D721Med (cell line): Measurements from ENCODE around the gene DOCK1.

Experiments
- DNase-seq: peaks from one replicate; pipeline ENCODE4 v3.0.0; 2011; ENCODE audit warnings: low spot score; ENCODE audit not compliant: insufficient read length
- FAIRE-seq: peaks from 2 replicates; lab custom pipeline; 2011; peaks lifted over from hg19 to GRCh38; lab: Jason Lieb, UNC
- CTCF ChIP-seq: IDR thresholded peaks from 2 replicates; pipeline ENCODE4 v1.5.1; 2012; ENCODE audit warnings: mild to moderate bottlenecking, control low read depth; ENCODE audit not compliant: insufficient read depth; ENCODE audit errors: missing control alignments

DOCK1 gene

GRCh38 chr10:127314797-127315196, 409.6 kb downstream of the DOCK1 start:
- DNase-seq: no peak
- FAIRE-seq: no peak

GRCh38 chr10:127315888-127316287, 410.7 kb downstream of the DOCK1 start:
- no peak for TF ChIP-seq CTCF
- FAIRE-seq (no peak), DNase-seq (no peak)

More at GRCh38 chr10:127314797-127315196, 409.6 kb downstream of the DOCK1 start:
- no peak for TF ChIP-seq CTCF

- DNase-seq: no peak
- FAIRE-seq: no peak
- no peak for TF ChIP-seq CTCF
Observed at GRCh38 chr10:127318396-127318795, 413.2 kb downstream of the DOCK1 start.

DNA sequence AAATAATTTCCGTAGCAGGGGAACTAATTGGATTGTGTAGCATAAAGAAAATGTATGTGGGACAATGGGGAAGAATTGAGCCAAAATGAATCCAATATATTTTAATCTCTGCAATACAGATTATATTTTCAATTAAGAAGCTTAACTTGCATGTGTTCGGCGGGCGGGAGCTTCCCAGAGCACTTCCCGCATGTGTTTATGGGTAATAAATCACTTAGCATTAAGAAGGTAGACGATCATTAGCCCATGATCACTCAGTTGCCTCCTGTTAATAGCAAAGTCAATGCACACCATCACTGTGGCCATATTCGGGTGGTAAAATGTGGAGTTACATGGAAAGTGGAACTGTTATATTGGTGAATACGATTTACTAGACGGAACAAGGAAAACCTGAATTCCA, 414.0 kb downstream of the DOCK1 start:
- TF ChIP-seq CTCF: no peak
- FAIRE-seq (no peak), DNase-seq (no peak)

DNA sequence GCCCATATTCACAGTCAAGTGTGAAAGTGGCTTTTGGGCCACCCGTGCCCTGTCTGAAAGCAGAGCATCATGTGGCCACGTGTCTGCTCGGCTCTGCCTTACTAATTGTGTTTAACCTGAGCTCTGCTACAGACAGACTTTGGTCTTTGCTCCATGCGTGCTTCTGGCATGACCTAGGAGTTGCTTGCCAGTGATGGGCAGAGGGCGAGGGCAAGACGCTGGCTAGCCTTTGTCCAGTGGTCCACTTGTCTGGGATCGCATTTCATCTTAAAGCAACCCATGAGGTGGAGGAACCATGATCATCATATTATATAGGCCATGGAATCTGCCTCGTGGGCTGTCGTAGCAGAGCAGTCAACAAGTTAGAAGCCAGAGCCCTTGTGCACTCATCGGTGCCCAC, 414.5 kb downstream of the DOCK1 start:
- DNase-seq (no peak), FAIRE-seq (no peak)
- no peak for TF ChIP-seq CTCF

GRCh38 chr10:127320176-127320575, 414.9 kb downstream of the DOCK1 start:
- no peak for TF ChIP-seq CTCF
- FAIRE-seq: no peak
- DNase-seq: no peak

GRCh38 chr10:127322286-127322685, 417.1 kb downstream of the DOCK1 start:
- DNase-seq (no peak), FAIRE-seq (no peak)
- no peak for TF ChIP-seq CTCF
